ENCODE data around the gene KCNK4. TPM values are rescaled to one million over a fixed set of nuclear protein-coding genes. Genes with fewer than 3 reads are reported as not detected.

Gene KCNK4
- total RNA-seq, 1 donor from 2014 or later = not detected

- intact Hi-C loops (cut with micrococcal nuclease) = no loop called here
- Histone ChIP-seq H3K36me3 (peaks cover 49% of the 10 kb centered on the region), H3K4me3 (no peak overlapping the region), H3K4me1 (peaks cover 36% of the 10 kb centered on the region), H3K27ac (replicated peaks) (no peak overlapping the region), H3K27me3 (ENCODE audit: low read depth) (no peaks in the 10 kb centered on the region), H3K9me3 (replicated peaks) (no peaks in the 10 kb centered on the region)
- no peak for DNase-seq
- TF ChIP-seq, protein P1, sequence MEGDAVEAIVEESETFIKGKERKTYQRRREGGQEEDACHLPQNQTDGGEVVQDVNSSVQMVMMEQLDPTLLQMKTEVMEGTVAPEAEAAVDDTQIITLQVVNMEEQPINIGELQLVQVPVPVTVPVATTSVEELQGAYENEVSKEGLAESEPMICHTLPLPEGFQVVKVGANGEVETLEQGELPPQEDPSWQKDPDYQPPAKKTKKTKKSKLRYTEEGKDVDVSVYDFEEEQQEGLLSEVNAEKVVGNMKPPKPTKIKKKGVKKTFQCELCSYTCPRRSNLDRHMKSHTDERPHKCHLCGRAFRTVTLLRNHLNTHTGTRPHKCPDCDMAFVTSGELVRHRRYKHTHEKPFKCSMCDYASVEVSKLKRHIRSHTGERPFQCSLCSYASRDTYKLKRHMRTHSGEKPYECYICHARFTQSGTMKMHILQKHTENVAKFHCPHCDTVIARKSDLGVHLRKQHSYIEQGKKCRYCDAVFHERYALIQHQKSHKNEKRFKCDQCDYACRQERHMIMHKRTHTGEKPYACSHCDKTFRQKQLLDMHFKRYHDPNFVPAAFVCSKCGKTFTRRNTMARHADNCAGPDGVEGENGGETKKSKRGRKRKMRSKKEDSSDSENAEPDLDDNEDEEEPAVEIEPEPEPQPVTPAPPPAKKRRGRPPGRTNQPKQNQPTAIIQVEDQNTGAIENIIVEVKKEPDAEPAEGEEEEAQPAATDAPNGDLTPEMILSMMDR (IDR thresholded peaks at IDR 0.05; ENCODE audit: borderline replicate concordance) = no peak
Measured at GRCh38 chr11:64254326-64254725, 36.8 kb upstream of the KCNK4 start.

GRCh38 chr11:64255135-64256128, 35.7 kb upstream of the KCNK4 start:
- no peak for DNase-seq
- intact Hi-C loops (cut with micrococcal nuclease) = no loop called here
- Histone ChIP-seq H3K9me3 (replicated peaks) (no peaks in the 10 kb centered on the region), H3K27ac (replicated peaks) (no peak overlapping the region), H3K4me3 (no peak overlapping the region), H3K4me1 (peaks cover 35% of the 10 kb centered on the region), H3K27me3 (ENCODE audit: low read depth) (no peaks in the 10 kb centered on the region), H3K36me3 (peaks cover 58% of the 10 kb centered on the region)
- TF ChIP-seq, protein P1 (IDR thresholded peaks at IDR 0.05; ENCODE audit: borderline replicate concordance) = no peak

DNA sequence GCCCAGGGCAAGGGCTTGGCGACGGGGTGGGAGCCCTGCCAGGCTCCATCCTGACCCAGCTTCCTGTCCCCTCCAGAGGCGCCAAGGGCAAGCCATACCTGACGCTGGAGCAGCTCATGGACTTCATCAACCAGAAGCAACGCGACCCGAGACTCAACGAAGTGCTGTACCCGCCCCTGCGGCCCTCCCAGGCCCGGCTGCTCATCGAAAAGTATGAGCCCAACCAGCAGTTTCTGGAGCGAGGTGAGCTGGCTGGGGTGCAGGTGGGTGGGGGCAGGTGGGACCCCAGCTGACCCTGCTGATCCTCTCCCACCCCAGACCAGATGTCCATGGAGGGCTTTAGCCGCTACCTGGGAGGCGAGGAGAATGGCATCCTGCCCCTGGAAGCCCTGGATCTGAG, 34.8 kb upstream of the KCNK4 start:
- TF ChIP-seq, protein P1 (IDR thresholded peaks at IDR 0.05; ENCODE audit: borderline replicate concordance) = no peak
- Histone ChIP-seq H3K4me3 (no peak overlapping the region), H3K9me3 (replicated peaks) (no peaks in the 10 kb centered on the region), H3K36me3 (peaks cover 63% of the 10 kb centered on the region), H3K4me1 (peaks cover 27% of the 10 kb centered on the region), H3K27ac (replicated peaks) (no peak overlapping the region), H3K27me3 (ENCODE audit: low read depth) (no peaks in the 10 kb centered on the region)
- no peak for DNase-seq
- intact Hi-C loops (cut with micrococcal nuclease) = no loop called here

- Histone ChIP-seq H3K4me3 (no peak overlapping the region), H3K27me3 (ENCODE audit: low read depth) (no peaks in the 10 kb centered on the region), H3K4me1 (peaks cover 8% of the 10 kb centered on the region), H3K36me3 (peaks cover 83% of the 10 kb centered on the region), H3K27ac (replicated peaks) (no peak overlapping the region), H3K9me3 (replicated peaks) (no peaks in the 10 kb centered on the region)
- TF ChIP-seq, protein P1 (IDR thresholded peaks at IDR 0.05; ENCODE audit: borderline replicate concordance) = no peak
- intact Hi-C loops (cut with micrococcal nuclease) = no loop called here
- no peak for DNase-seq
Measured at GRCh38 chr11:64258356-64258755, 32.7 kb upstream of the KCNK4 start.

DNA sequence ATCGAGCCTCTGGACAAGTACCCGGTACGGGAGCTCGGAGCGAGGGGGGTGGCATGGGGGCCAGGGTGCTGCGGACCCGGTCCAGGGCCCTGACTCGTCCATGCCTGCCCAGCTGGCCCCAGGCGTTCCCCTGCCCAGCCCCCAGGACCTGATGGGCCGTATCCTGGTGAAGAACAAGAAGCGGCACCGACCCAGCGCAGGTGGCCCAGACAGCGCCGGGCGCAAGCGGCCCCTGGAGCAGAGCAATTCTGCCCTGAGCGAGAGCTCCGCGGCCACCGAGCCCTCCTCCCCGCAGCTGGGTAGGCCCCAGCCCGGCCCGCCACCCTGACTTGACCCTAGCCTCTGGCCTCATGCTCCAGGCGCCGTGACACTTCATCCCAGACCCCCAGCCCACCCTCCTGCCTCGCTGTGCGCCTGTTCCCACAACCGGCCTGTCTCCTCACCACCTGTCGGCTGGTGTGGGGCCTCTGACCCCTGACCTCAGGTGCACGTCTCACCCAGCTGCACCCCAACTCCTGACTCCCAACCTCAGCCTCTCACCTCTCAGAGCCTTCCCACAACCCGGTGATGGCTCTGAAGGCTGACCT, 32.1 kb upstream of the KCNK4 start:
- DNase-seq = no peak
- Histone ChIP-seq H3K4me3 (no peak overlapping the region), H3K27me3 (ENCODE audit: low read depth) (no peaks in the 10 kb centered on the region), H3K9me3 (replicated peaks) (no peaks in the 10 kb centered on the region), H3K36me3 (peaks cover 90% of the 10 kb centered on the region), H3K4me1 (peaks cover under 1% of the 10 kb centered on the region), H3K27ac (replicated peaks) (no peak overlapping the region)
- intact Hi-C loops (cut with micrococcal nuclease) = no loop called here
- TF ChIP-seq, protein P1 (IDR thresholded peaks at IDR 0.05; ENCODE audit: borderline replicate concordance) = no peak

Measured in left ventricle myocardium inferior (tissue), 1 donor.